Upper lobe of left lung (tissue), 4 donors: ENCODE measurements around the gene ZNF836.

ENCODE experiments used
- EP300 ChIP-seq, 4 donors: sonication (generic); formaldehyde crosslinking; IDR thresholded peaks; one replicate each; pipeline ENCODE4 v1.5.1; 2017; ENCODE audit warnings: antibody characterized with exemption in 4 of 4, control low read depth in 2 of 4
- POLR2A ChIP-seq, 4 donors: fragments of 450-650 bp; IDR thresholded peaks; one replicate each; pipeline ENCODE4 v1.5.1; 2016 to 2017; ENCODE audit warnings: antibody characterized with exemption in 4 of 4, mild to moderate bottlenecking in 2 of 4
- POLR2AphosphoS5 ChIP-seq, 2 donors: sonication (generic); formaldehyde crosslinking; IDR thresholded peaks; one replicate each; pipeline ENCODE4 v1.5.1; 2017; ENCODE audit warnings: antibody characterized with exemption in 2 of 2
- TF ChIP-seq, protein P1 (sequence below), 6 experiments: fragments of 450-650 bp in 4 of 6; fragments of 200-600 bp in 2 of 6; sonication (generic) in 2 of 6; IDR thresholded peaks; one replicate each; pipeline ENCODE4 v1.5.1; 2016 to 2019; ENCODE audit warnings: antibody characterized with exemption in 6 of 6

DNA sequence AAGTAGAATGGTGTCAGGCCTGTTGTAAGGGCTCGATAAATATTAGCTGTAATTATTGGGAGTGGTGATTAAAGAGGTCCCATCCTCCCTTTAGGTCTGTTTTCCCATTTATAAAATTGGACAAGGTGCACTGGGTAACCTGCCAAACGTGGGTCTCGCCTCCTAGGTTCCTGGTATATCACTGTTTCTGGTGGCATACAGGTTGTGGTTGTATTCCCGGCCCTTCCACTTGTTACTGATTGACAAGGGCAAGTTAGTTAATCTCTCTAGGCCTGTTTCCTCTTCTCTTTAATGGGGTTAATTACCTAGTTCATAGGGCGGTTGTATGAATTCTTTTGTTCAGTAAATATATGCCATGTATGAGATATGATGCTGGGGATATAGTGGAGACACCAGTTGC lies 20.0 kb upstream of the ZNF836 start:
- TF ChIP-seq, protein P1, sequence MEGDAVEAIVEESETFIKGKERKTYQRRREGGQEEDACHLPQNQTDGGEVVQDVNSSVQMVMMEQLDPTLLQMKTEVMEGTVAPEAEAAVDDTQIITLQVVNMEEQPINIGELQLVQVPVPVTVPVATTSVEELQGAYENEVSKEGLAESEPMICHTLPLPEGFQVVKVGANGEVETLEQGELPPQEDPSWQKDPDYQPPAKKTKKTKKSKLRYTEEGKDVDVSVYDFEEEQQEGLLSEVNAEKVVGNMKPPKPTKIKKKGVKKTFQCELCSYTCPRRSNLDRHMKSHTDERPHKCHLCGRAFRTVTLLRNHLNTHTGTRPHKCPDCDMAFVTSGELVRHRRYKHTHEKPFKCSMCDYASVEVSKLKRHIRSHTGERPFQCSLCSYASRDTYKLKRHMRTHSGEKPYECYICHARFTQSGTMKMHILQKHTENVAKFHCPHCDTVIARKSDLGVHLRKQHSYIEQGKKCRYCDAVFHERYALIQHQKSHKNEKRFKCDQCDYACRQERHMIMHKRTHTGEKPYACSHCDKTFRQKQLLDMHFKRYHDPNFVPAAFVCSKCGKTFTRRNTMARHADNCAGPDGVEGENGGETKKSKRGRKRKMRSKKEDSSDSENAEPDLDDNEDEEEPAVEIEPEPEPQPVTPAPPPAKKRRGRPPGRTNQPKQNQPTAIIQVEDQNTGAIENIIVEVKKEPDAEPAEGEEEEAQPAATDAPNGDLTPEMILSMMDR (IDR thresholded peaks at IDR 0.05), result no peak
- TF ChIP-seq POLR2AphosphoS5 (IDR thresholded peaks at IDR 0.05) (no peak), EP300 (IDR thresholded peaks at IDR 0.05) (no peak), POLR2A (IDR thresholded peaks at IDR 0.05) (no peak)
